ENCODE data around the gene KMT2E.

DNA sequence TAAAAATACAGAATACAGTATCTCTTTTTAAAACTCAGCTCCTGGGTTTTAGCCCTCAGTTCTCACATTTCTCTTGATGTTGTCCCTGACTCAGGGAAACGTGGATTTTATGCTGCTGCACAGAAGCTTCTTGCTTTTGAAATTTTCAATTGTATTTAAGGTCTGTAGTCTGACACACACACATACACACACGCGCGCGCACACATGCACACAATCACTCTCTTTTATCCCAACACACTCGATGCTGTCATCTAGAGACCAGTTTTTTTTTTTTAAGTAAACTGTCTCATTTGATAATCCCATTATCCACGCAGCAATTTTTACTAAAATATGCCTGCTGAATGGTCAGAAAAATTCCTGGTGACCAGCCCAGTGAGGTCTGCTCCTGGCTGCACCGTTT lies 108.6 kb downstream of the KMT2E start:
- no peak for TF ChIP-seq TCF4 (CRISPR knock-in tag; IDR thresholded peaks at IDR 0.05; ENCODE audit: borderline replicate concordance)
- TF ChIP-seq ZNF70 (CRISPR knock-in tag; IDR thresholded peaks at IDR 0.05): no peak
- no peak for TF ChIP-seq RARB (CRISPR knock-in tag; IDR thresholded peaks at IDR 0.05)

Data from SK-N-SH treated with all-trans-retinoic acid at 6 μM for 48 hours (cell line).